K562 (cell line): ENCODE measurements around the gene RUSC1. TPM values are rescaled to one million over a fixed set of nuclear protein-coding genes. Genes with fewer than 3 reads are reported as not detected.

Experiments used
- CBX3 ChIP-seq, 2 experiments: IDR thresholded peaks; 1 replicate in 1 of 2; 2 replicates in 1 of 2; pipeline ENCODE4 v1.6.1; 2012; ENCODE audit warnings: inconsistent platforms in 2 of 2, low read length in 2 of 2, borderline replicate concordance in 1 of 2, control low read depth in 1 of 2
- ELF2 ChIP-seq: fragments of 250-450 bp; sonication (Bioruptor Pico); IDR thresholded peaks from 2 replicates; pipeline ENCODE4 v1.5.0; 2021; ENCODE audit warnings: mild to moderate bottlenecking
- ESRRA ChIP-seq: fragments of 450-650 bp; IDR thresholded peaks from 2 replicates; pipeline ENCODE4 v1.6.1; 2014; ENCODE audit warnings: low read depth, mild to moderate bottlenecking, moderate library complexity, borderline replicate concordance
- GABPB1 ChIP-seq: sonication (generic); formaldehyde crosslinking; IDR thresholded peaks from 2 replicates; pipeline ENCODE4 v1.8.0; 2022; ENCODE audit warnings: mild to moderate bottlenecking, missing genetic modification reagents
- NR2C2 ChIP-seq, 2 experiments: fragments of 200-800 bp in 1 of 2; sonication (Bioruptor generic) in 1 of 2; sonication (generic) in 1 of 2; formaldehyde crosslinking in 1 of 2; IDR thresholded peaks; 2 replicates each; pipeline versions ENCODE4 v1.6.1 to v1.8.0; 2016 to 2022; ENCODE audit warnings: mild to moderate bottlenecking in 1 of 2, missing compliant biosample characterization in 1 of 2, missing genetic modification characterization in 1 of 2, missing genetic modification reagents in 1 of 2
- PURB ChIP-seq: sonication (generic); formaldehyde crosslinking; IDR thresholded peaks from 2 replicates; pipeline ENCODE4 v1.9.0; 2021; ENCODE audit warnings: low read depth, mild to moderate bottlenecking, missing genetic modification reagents
- RB1 ChIP-seq: fragments of 450-650 bp; IDR thresholded peaks from 2 replicates; pipeline ENCODE4 v1.6.1; 2017; ENCODE audit warnings: low read depth, mild to moderate bottlenecking
- SMAD4 ChIP-seq: fragments of 250-450 bp; sonication (Bioruptor Pico); conservative IDR thresholded peaks from 2 replicates; pipeline ENCODE4 v1.8.0; 2021; ENCODE audit warnings: inconsistent platforms, mild to moderate bottlenecking, moderate library complexity
- TRIM24 ChIP-seq, 2 experiments: fragments of 450-650 bp; IDR thresholded peaks; 2 replicates each; pipeline ENCODE4 v1.6.1; 2016
- U2AF1 ChIP-seq: fragments of 200-400 bp; formaldehyde crosslinking; optimal IDR thresholded peaks from 2 replicates; pipeline ENCODE3; 2017; ENCODE audit warnings: mild to moderate bottlenecking, low read depth, low read length, moderate library complexity
- ZNF146 ChIP-seq: IDR thresholded peaks from one replicate; pipeline ENCODE4 v1.6.1; 2018; ENCODE audit warnings: missing compliant biosample characterization; ENCODE audit not compliant: unreplicated experiment
- ZNF217 ChIP-seq: sonication (generic); formaldehyde crosslinking; IDR thresholded peaks from 2 replicates; pipeline ENCODE4 v1.8.0; 2022; ENCODE audit warnings: mild to moderate bottlenecking, missing genetic modification reagents
- ZNF407 ChIP-seq: fragments of 450-650 bp; IDR thresholded peaks from 2 replicates; pipeline ENCODE4 v1.6.1; 2016; ENCODE audit warnings: low read depth
- polyA plus RNA-seq, 8 experiments: library from polyadenylated mRNA; depleted of rRNA in 4 of 8; stranded (reverse) in 5 of 8; unstranded in 3 of 8; fragments of >200 nt; fragmentation: Nextera tagmentation in 2 of 8; fragmentation: Illumina TruSeq in 1 of 8; extraction: Ambion mirVana in 2 of 8; extraction: Trizol in 1 of 8; gene quantifications; 2 replicates each; pipeline versions ENCODE4 v1.2.1 to v1.2.3, GENCODE V29; 2011 to 2014; ENCODE audit warnings: inconsistent platforms in 1 of 8, missing spikeins in 1 of 8
- total RNA-seq, 7 experiments: library from RNA; depleted of rRNA in 6 of 7; stranded (reverse); fragments of >200 nt in 6 of 7; fragmentation: Illumina TruSeq in 2 of 7; extraction: Trizol in 2 of 7; gene quantifications; 2 replicates each; pipeline versions ENCODE4 v1.2.1 to v1.2.3, GENCODE V29; 2011 to 2021; ENCODE audit warnings: low replicate concordance in 1 of 7
- TF ChIP-seq, protein P1 (sequence below), 3 experiments: IDR thresholded peaks in 2 of 3; conservative IDR thresholded peaks in 1 of 3; 2 replicates each; pipeline ENCODE4 v1.5.1; 2011 to 2012; ENCODE audit warnings: low read length in 3 of 3, mild to moderate bottlenecking in 3 of 3, control low read depth in 2 of 3, improper control_type of control experiment in 1 of 3, inconsistent platforms in 1 of 3, low read depth in 1 of 3, mixed read lengths in 1 of 3, moderate library complexity in 1 of 3; ENCODE audit not compliant: insufficient read depth in 2 of 3
- TF ChIP-seq, protein P2 (sequence below), 2 experiments: fragments of 450-650 bp; conservative IDR thresholded peaks; 2 replicates each; pipeline ENCODE4 v1.6.1; 2017; ENCODE audit warnings: mild to moderate bottlenecking in 2 of 2, moderate library complexity in 2 of 2

Gene RUSC1
- total and polyA plus RNA-seq, 9 of the 15 experiments (the other 6 are each of a cell fraction or from before 2014, with no cell fraction given), result 5.7 to 68.3 (median 33.6) TPM

GRCh38 chr1:155322953-155323728 lies 2.4 kb downstream of the RUSC1 start (continued):
- no peak for TF ChIP-seq ZNF407
- no peak for TF ChIP-seq CBX3 (IDR thresholded peaks at IDR 0.05; ENCODE audit: borderline replicate concordance in 1 of 2, low read length in 2 of 2)
- TF ChIP-seq SMAD4 (CRISPR knock-in tag), result peak; percentile 56
- TF ChIP-seq NR2C2 (CRISPR knock-in tag; IDR thresholded peaks at IDR 0.05), result peak; percentile 51; the same call in 1 of the 2 replicates
- TF ChIP-seq NR2C2 (tag; IDR thresholded peaks at IDR 0.05), result peak; percentile 63
- 0 out of 2 replicates have a peak, but pooled peaks have one; percentile 54 for TF ChIP-seq ELF2 (CRISPR knock-in tag)
- no peak for TF ChIP-seq ZNF217
- no peak for TF ChIP-seq ZNF146 (CRISPR knock-in tag)
- 0 out of 4 replicates have a peak, but pooled peaks of 1 of the 2 experiments have one; percentile 20 for TF ChIP-seq TRIM24 (IDR thresholded peaks at IDR 0.05)
- TF ChIP-seq, protein P1, sequence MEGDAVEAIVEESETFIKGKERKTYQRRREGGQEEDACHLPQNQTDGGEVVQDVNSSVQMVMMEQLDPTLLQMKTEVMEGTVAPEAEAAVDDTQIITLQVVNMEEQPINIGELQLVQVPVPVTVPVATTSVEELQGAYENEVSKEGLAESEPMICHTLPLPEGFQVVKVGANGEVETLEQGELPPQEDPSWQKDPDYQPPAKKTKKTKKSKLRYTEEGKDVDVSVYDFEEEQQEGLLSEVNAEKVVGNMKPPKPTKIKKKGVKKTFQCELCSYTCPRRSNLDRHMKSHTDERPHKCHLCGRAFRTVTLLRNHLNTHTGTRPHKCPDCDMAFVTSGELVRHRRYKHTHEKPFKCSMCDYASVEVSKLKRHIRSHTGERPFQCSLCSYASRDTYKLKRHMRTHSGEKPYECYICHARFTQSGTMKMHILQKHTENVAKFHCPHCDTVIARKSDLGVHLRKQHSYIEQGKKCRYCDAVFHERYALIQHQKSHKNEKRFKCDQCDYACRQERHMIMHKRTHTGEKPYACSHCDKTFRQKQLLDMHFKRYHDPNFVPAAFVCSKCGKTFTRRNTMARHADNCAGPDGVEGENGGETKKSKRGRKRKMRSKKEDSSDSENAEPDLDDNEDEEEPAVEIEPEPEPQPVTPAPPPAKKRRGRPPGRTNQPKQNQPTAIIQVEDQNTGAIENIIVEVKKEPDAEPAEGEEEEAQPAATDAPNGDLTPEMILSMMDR (IDR thresholded peaks at IDR 0.05 in 2 of 3, conservative IDR thresholded peaks at IDR 0.05 in 1 of 3; ENCODE audit: insufficient read depth in 2 of 3, low read depth in 1 of 3, low read length in 3 of 3), result peak; percentile 87 to 96 (median 89)
- no peak for TF ChIP-seq PURB (CRISPR knock-in tag)
- peak; percentile 30 for TF ChIP-seq ESRRA
- peak; percentile 52 for TF ChIP-seq U2AF1
- TF ChIP-seq, protein P2, sequence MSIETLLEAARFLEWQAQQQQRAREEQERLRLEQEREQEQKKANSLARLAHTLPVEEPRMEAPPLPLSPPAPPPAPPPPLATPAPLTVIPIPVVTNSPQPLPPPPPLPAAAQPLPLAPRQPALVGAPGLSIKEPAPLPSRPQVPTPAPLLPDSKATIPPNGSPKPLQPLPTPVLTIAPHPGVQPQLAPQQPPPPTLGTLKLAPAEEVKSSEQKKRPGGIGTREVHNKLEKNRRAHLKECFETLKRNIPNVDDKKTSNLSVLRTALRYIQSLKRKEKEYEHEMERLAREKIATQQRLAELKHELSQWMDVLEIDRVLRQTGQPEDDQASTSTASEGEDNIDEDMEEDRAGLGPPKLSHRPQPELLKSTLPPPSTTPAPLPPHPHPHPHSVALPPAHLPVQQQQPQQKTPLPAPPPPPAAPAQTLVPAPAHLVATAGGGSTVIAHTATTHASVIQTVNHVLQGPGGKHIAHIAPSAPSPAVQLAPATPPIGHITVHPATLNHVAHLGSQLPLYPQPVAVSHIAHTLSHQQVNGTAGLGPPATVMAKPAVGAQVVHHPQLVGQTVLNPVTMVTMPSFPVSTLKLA (conservative IDR thresholded peaks at IDR 0.05), result peak in 1 of 2 experiments; percentile 63; a peak in 2 of 4 replicates
- TF ChIP-seq RB1, result peak; percentile 86
- peak; percentile 92 for TF ChIP-seq GABPB1 (CRISPR knock-in tag)
